ENCODE data around the gene TMIGD2.
"Not testable (repeated sequence)": the region's sequence is repeated elsewhere in the genome, so short reads cannot be mapped to it uniquely, and the experiment has no call there.

TMIGD2 gene

DNA sequence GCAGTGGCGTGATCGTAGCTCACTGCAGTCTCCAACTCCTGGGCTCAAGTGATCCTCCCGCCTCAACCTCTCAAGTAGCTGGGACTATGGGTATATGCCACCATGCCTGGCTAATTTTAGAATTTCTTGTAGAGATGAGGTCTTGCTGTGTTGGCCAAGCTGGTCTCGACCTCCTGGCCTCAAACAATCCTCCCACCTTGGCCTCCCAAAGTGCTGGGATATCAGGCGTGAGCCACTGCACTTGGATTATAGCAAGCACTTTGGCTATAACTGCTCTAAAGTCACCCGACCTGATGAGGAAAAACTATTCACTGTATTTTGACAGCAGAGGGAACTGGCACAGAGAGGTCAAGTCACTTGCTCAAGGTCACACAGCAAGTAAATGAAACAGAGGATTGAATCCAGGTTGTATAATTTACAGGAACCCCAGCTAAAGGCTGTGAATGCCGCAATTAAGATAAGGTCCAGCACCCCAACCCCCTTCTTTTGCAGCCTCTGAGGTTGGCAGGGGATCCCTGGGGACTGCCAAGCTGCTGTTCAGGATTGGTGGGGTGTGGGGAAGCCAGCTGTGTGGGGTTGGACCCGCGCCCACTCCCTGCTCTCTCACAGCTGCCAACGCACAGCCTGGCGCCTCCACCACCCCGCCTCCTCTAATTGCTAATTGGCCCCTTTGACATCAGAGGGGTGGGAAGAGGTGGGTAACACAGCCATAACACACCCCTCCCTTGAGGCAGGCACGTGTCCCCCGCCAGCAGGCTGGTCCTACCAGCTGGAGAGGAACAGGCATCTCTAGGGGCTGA, 6.0 kb downstream of the TMIGD2 start:
- H3K9me3 Mint-ChIP-seq: no peaks in the 10 kb centered on the region

DNA sequence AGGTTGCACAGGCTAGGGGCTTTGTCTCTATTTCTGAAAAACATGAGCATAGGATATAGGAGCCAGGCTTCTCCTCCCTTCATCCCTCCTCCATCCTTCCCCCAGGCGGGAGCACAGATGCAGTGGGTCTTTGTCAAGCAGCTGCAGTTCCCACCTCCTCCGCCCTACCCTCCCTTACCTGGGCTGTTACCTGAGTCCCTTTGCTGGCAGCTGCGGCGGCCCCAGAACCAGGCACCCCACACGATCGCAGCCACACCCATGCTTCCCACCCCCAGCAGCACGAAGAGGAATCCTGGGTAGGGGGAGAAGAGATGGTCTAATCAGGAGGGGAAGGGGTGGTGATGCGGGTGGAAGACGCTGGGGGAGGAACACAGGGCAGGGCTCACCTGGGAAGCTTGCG, 7.8 kb downstream of the TMIGD2 start:
- TF ChIP-seq, protein P1, sequence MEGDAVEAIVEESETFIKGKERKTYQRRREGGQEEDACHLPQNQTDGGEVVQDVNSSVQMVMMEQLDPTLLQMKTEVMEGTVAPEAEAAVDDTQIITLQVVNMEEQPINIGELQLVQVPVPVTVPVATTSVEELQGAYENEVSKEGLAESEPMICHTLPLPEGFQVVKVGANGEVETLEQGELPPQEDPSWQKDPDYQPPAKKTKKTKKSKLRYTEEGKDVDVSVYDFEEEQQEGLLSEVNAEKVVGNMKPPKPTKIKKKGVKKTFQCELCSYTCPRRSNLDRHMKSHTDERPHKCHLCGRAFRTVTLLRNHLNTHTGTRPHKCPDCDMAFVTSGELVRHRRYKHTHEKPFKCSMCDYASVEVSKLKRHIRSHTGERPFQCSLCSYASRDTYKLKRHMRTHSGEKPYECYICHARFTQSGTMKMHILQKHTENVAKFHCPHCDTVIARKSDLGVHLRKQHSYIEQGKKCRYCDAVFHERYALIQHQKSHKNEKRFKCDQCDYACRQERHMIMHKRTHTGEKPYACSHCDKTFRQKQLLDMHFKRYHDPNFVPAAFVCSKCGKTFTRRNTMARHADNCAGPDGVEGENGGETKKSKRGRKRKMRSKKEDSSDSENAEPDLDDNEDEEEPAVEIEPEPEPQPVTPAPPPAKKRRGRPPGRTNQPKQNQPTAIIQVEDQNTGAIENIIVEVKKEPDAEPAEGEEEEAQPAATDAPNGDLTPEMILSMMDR (IDR thresholded peaks at IDR 0.05; ENCODE audit: unreplicated experiment in 3 of 3): no peak
- peaks cover 16% of the 10 kb centered on the region for H3K27me3 Mint-ChIP-seq (ENCODE audit: low read depth)
- H3K4me3 Mint-ChIP-seq: no peak overlapping the region
- no peaks in the 10 kb centered on the region for H3K4me1 Mint-ChIP-seq
- no peaks in the 10 kb centered on the region for H3K9me3 Mint-ChIP-seq
- H3K27ac Mint-ChIP-seq: no peak overlapping the region
- H3K36me3 Mint-ChIP-seq (ENCODE audit: low read depth): no peaks in the 10 kb centered on the region

More for the DNA sequence above, 6.0 kb downstream of the TMIGD2 start:
- Mint-ChIP-seq H3K36me3 (ENCODE audit: low read depth) (no peaks in the 10 kb centered on the region), H3K4me3 (no peak overlapping the region), H3K4me1 (no peaks in the 10 kb centered on the region), H3K27me3 (ENCODE audit: low read depth) (peaks cover 12% of the 10 kb centered on the region), H3K27ac (no peak overlapping the region)
- TF ChIP-seq, protein P1 (IDR thresholded peaks at IDR 0.05; ENCODE audit: unreplicated experiment in 3 of 3): no peak

DNA sequence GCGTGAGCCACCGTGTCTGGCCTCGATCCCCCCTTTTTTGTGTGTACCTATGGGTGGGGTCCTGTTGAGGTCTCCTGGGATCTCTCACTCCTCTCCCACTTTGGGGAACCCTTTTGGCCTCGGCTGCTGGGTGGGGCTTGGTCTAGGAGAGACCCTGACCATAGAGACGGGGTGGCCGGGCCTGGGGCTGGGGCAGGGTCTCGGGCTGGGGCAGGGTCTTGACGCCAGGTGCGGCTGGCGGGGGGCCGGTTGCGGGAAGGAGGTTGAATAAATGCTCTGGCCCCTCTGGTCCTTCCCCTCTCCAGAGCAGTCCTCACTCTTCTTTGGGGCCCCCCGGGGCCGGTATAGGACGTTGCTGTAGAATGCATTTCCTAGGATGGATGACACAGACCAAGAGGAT, 9.7 kb downstream of the TMIGD2 start:
- no peaks in the 10 kb centered on the region for H3K9me3 Mint-ChIP-seq
- TF ChIP-seq, protein P1 (IDR thresholded peaks at IDR 0.05; ENCODE audit: unreplicated experiment in 3 of 3): no peak
- H3K27ac Mint-ChIP-seq: no peak overlapping the region
- H3K27me3 Mint-ChIP-seq (ENCODE audit: low read depth): peaks cover 19% of the 10 kb centered on the region
- no peak overlapping the region for H3K4me3 Mint-ChIP-seq
- H3K4me1 Mint-ChIP-seq: no peaks in the 10 kb centered on the region
- no peaks in the 10 kb centered on the region for H3K36me3 Mint-ChIP-seq (ENCODE audit: low read depth)

DNA sequence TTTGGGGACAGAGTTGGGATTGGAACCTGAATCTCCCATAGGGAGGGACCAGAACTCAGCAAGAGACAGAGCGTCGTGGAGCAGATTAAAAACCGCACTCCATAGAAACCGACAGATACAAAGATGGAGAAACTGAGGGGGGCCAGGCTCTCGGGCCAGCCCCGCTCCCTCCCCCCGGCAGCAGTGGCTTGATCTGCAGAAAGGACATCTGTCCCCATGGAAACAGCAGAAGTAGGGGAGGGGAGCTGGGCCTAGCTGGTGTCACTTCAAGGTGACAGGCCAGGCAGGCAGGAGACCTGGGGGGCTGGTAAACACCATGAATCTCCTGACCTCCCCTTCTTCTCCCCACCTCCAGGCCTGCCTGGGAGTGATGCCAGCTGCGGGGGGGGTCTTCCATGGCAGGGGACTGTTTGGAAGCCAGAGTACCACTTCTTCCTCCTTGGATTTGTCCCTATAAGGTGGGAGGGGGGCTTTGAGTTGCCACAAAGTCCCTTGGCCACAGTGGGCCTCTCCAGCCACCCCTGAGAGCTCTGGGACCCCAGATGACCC, 10.9 kb downstream of the TMIGD2 start:
- no peaks in the 10 kb centered on the region for H3K4me1 Mint-ChIP-seq
- TF ChIP-seq, protein P1 (IDR thresholded peaks at IDR 0.05; ENCODE audit: unreplicated experiment in 3 of 3): no peak
- no peaks in the 10 kb centered on the region for H3K9me3 Mint-ChIP-seq
- H3K27ac Mint-ChIP-seq: peak overlapping the region in 1 of 3 experiments; percentile 27
- no peaks in the 10 kb centered on the region for H3K36me3 Mint-ChIP-seq (ENCODE audit: low read depth)
- H3K27me3 Mint-ChIP-seq (ENCODE audit: low read depth): peaks cover 20% of the 10 kb centered on the region
- no peak overlapping the region for H3K4me3 Mint-ChIP-seq

DNA sequence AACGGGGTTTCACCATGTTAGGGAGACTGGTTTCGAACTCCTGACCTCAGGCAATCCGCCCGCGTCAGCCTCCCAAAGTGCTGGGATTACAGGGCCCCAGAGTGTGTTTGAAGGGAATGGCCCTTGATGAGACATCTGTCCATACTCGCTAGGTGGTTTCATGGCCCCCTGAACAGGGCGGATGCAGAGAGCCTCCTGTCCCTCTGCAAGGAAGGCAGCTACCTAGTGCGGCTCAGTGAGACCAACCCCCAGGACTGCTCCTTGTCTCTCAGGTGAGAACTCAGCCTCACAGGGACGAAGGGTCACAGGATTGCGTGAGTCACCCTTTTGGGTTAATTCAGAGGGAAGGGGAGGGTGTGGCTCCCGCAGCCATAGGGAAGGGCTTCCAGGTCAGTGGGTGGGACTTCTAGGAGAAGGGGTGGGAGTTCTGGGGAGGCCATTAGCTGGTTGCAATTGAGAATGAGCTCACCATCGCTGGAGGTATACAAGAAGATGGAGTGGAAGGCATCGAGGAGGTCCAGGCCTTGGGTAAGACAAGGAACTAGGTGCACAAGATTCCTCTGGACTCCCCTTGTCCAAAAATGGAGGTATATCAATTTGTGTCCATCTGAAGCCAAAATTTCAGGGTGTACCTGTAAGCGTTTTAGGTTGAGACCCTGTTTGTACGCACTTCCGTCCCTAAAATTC, 14.0 kb downstream of the TMIGD2 start:
- H3K27ac Mint-ChIP-seq: no peak overlapping the region
- H3K36me3 Mint-ChIP-seq (ENCODE audit: low read depth): no peaks in the 10 kb centered on the region
- no peaks in the 10 kb centered on the region for H3K9me3 Mint-ChIP-seq
- peaks cover 29% of the 10 kb centered on the region for H3K27me3 Mint-ChIP-seq (ENCODE audit: low read depth)
- H3K4me1 Mint-ChIP-seq: peaks cover 6% of the 10 kb centered on the region
- TF ChIP-seq, protein P1 (IDR thresholded peaks at IDR 0.05; ENCODE audit: unreplicated experiment in 3 of 3): no peak
- no peak overlapping the region for H3K4me3 Mint-ChIP-seq

DNA sequence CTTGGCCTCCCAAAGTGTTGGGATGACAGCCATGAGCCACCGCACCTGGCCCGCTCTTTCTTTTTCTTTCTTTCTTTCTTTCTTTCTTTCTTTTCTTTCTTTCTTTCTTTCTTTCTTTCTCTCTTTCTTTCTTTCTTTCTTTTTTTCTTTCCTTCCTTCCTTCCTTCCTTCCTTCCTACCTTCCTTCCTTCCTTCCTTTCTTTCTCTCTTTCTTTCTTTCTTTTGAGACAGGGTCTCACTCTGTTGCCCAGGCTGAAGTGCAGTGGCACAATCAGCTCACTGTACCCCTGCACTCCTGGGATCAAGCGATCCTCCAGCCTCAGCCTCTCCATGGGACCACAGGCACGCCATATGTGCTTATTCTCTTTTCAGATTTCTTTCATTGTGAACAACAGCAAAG, 16.0 kb downstream of the TMIGD2 start:
- H3K4me3 Mint-ChIP-seq; H3K9me3 Mint-ChIP-seq; H3K36me3 Mint-ChIP-seq (ENCODE audit: low read depth); H3K27ac Mint-ChIP-seq: not testable (repeated sequence)
- Mint-ChIP-seq H3K4me1 (peaks cover 11% of the 10 kb centered on the region), H3K27me3 (ENCODE audit: low read depth) (peaks cover 50% of the 10 kb centered on the region)

All from nephron (organoid).